Measurements from ENCODE around the gene DCPS.
"Not testable (repeated sequence)": the region's sequence is repeated elsewhere in the genome, so short reads cannot be mapped to it uniquely, and the experiment has no call there.

Gene DCPS

DNA sequence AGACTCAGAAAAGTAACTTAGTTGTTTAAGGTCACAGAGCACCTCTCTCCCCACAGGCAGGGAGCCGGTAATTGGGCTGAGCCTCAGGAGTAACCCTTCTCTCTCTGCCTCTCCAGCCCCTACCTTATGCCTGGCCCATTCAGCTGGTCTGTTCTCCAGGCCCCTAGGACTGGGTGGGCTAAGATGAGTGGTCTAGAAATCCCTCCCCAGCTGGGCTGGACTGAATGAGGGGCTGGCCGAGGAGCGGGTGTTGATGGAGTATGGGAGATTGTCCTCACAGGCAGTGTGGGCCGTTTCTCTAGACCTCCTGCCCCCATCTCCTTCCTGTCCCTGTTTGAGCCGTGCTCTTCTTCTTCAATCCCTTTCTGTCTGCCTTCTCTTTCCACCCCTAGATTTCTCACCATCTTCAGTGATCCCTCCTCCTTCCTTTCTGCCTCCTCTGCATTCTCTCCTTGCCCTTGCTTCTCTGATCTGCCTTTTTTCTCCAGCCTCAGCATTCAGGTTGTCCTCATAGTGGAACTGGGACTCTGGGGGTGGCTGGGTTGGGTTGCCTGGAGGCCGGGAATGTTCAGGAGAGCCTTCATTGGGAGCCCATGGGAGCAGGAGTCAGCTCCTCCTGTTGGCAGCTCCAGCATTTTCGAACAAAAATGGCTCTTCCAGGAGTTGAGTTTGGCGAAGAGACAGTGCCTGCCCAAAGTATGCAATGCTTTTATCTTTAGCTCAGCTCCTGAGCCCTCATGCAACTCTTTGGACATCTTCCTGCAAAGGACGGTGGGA lies 59.2 kb downstream of the DCPS start:
- DNase-seq, result no peak

DNA sequence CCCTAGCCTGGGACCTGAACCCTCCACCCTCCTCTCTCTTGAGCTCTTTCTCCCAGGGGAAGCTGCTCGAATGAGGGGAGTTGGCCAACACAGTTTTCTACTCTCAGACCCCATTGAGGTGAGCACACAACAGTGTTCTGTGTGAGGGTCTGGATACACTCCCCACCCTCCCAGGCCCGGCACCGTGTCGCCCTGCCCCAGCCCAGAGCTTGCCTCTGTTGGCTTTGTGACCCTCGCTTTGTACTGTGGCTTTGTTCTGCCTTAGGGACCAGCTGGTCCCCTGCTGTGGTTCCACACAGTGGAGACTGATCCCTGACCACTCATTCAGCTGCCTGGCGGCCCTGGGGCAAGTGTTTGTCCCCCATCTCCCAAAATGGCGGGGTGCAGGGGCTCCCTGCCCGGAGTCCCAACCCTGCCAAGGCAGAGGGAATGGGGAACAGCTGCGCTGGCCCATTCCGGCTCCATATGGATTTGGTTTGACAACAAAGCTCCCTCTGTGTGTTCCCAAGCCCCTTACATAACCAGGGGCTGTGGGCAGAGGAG lies 59.9 kb downstream of the DCPS start:
- no peak for DNase-seq

DNA sequence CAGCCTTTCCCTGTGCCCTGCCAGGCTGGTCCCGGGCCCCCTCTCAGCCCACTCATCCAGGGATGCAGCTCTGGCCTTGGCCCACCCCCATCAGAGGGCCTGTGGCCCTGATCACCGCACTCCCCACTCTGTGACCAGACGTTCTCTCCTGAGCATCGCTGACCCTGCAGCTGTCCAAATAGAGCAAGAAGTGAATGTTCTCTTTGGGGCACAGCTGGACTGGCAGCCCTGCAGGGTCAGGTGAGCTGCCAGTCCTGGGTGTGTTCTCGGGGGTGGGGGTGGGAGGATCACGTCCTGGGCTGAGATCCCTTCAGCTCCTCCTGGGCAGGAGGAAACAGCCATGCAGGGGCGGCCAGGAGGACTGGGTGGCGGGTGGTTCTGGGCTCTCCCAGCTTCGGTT lies 60.9 kb downstream of the DCPS start:
- DNase-seq, result not testable (repeated sequence)

DNA sequence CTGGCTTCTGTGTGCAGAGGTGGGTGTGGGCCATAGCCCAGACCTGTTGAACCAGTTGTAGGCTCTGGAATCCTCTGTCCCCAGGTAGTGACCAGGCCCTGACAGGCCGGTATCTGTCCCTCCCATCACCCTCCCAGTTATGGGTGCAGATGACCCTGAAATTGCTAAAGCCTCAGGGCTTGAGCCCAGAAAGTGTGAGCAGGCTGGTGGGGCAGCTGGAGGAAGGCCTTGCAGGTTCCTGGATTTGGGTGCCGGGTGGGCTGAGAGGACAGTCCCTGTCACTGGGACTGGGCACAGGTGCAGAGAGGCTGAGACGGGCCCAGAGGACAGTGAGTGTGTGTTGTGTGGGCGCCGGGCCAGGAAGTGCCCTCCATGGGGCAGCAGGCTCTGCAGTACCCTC lies 61.6 kb downstream of the DCPS start:
- DNase-seq, result not testable (repeated sequence)

DNA sequence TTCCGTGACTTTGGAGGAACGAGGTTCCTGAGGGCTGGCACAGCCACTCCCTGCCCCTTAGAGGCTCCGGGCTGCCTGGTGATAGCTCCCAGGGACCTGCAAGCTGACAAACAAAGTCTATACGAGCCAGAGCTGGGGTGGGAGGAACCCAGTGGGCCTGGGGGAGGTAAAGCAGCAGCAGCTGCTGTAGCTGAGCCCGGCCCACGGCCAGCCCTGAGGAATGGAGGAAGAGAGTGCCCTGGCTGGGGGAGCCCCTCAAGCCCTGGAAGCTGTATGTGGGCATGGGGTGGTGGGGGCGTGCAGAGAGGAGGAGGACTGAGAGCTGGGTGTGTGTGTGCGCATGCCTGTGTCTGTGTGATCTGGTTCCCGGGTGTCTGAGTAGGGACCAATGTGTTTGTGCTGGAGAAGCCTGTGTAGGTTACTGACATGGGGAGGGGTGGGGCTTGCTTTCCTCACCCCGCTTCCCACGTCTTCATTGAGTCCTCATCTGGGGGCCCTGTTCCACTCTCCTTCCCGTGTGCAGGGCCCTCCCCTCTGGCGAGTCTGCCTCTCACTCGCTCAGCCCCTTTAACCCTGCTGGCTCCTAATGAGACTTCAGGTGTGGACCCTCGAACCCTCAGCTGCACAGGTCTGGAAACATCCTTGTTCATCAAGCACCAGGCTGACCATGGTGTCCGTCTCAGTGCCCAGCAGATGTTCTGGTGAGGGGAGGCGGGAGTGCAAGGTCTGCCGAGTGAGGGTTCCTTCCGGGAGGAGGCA lies 62.4 kb downstream of the DCPS start:
- no peak for DNase-seq

DNA sequence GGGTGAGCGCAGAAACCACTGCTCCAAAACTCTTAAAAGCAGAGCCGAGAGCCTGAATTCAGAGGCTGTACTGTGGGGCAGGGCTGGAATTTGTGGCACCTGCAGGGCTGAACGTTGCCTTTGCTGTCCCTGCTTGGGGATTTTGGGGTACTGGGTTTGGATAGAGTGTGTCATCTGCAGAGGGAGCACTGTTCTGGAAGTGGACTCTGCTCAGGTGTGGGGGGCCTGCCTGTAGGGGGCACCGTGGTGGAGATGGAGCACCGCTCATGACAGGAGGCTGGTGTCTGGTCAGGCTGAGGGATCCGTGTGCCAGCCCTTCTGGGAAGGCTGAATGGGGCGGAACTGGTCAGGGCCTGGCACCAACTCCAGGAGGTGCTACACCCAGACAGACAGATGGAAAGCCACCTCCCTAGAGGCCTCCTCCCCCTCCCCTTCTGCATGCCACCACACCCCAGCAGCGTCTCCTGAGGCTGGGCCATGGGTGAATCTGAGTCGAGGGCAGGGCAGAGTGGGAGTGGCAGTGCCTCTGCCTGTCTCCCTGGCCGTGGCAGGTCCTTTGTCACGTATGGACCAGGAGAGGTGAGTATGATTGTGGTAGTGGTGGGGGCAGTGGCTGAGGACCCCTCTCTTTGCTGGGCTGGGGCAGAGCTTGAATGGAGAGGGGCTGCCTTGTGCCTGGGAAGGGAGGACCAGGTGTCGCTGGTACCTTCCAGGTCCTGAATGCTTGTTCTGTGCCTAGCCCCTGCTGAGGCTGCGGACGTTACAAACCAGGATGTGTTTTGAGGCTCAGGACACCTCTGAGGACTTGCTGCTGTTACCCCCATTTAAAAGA lies 63.2 kb downstream of the DCPS start:
- DNase-seq, result not testable (repeated sequence)

DNA sequence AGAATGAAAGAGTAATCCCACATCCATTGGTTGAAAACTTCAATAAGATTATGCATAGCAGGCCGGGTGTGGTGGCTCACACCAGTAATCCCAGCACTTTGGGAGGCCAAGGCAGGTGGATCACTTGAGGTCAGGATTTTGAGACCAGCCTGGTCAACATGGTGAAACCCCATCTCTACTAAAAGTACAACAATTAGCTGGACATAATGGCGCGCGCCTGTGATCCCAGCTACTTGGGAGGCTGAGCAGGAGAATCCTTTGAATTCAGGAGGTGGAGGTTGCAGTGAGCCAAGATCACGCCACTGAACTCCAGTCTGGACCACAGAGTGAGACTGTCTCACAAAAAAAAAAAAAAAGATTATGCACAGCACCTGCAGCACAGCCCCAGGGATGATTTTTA lies 63.9 kb downstream of the DCPS start:
- DNase-seq, result not testable (repeated sequence)

DNA sequence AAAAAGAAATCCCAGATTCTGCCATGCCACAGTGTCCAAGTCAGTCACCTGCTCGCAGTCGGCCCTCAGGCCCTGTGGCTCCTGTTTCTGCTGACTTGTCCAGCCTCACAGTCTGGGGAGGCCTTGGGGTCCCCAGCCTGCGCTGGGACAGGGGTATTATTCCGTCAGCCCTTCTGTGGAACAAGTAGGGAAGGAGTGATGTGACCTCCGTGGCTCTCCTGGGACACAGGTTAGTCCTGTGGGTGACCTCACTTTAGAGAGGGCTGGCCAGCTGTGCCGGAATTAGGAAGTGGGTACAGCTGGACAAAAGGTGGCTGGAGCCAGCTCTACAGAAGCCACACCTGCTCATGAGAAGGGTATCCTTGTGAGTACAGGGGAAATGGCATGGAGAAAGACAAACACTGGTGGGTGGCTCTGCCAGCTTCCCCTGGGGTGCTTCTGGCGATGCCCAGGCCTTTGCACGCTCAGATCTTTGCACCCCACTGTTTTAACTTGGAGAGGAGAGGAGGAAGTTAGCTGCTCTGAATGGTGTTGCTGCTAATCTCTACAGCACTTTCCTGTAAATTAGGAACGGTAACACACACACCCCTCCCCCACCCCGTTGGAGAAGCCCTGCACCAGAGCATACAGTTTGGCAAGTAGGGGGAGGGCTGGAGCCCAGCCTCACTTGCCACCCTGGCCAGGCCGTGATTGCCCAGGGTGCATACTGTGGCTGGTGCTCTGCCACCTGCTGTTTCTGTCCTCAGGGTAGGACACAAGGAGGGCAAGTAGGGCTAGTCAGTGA lies 64.7 kb downstream of the DCPS start:
- DNase-seq, result peak; percentile 41

DNA sequence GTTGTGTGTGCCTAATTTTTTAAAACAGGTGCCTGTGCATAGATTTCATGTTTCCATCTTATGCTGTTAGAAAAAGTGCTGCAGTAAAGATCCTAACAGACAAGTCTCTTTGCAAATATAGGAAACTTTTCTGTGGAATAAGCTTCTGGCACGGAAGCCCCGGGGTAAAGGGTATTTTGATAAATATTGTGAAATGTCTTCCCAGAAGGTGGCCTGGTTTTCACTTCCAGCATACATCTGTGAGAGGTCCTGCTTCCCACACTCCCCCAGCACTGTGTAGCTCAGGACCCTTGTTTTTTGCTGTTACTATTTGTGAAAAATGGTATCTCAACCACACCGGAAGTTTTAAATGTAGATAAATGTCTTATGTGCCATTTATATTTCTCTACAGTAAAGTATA lies 66.2 kb downstream of the DCPS start:
- no peak for DNase-seq

DNA sequence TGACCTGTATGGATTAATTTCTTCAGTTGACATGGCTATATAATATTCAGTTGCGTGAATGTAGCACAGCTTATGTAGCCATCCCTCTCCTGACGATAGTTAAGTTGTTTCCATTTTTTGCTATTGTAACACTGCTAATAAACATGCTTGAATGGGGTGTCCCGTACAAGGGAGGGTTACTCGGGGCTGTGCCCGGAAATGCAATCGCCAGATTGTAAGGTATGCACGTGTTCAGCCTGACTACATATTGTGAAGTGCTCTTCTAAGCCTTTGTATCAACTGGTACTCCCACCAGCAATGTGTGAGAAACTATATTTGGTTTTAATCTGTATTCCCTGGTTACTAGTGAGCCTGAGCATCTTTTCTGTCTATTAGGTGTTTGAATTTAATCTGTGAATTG lies 67.7 kb downstream of the DCPS start:
- no peak for DNase-seq

DNA sequence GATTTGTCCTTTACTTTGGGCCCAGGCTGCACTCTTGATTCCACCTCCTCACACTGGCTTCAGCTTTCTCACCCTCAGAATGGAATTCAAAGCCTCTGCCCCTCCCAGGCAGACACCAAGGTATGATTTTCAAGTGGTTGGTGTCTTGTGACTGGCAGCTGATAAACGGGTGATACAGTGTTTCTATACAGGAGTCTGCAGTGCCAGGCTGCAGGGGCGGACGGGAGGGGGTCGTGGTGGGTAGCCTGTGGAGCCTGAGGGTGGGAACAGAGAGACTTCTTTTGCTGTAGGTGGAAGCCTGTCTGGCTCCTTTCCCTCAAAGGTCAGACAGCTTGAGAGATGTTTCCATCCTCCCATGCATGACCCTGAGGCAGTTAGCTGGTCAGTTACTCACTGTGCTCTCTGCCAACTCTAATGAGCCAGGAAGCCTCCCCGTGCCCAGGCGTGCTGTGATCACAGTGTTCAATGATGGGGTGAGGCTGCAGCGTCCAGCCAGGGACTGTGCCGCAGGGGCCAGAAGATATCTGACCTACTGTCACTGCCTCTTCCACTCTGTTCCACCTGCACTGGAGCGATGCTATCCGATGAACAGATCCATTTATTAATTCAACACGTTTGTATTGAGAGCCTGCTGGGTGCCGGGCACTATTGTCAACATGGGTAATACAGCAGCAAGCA lies 69.7 kb downstream of the DCPS start:
- not testable (repeated sequence) for DNase-seq

DNA sequence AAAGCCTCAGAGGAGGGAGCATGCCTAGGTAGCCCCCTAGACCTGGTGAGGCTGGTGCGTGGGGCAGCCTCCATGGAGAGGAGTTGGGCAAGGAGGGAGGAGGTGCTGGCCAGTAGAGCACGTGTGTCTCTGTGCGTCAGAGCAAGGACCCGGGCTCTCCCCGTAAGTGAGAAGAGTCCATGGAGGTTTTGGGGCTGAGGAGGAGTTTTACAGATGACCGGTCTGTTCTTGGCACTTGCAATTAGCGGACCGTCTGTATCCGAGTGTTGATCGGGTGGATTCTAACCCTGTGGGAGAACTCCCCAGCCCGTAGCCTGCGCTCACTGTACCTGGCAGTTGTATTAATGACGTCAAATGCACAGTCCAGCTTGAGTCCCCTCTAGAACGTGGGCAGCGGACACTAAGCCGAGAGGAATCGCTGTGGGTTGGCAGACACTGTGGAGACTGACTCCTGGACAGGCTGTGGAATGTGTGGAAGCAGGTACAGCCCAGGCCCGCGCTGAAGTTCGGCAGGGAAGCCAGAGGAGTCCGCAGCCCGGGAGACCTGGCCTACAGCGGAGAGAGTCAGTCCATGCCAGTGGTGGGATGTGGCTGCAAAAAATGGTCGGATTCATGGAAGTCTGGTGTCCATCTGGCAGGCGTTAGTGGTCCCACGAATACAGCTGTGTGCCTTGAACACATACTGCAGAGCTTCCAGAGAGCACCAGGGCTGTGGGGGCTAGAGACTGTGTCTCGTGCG lies 70.9 kb downstream of the DCPS start:
- DNase-seq, result not testable (repeated sequence)

DNA sequence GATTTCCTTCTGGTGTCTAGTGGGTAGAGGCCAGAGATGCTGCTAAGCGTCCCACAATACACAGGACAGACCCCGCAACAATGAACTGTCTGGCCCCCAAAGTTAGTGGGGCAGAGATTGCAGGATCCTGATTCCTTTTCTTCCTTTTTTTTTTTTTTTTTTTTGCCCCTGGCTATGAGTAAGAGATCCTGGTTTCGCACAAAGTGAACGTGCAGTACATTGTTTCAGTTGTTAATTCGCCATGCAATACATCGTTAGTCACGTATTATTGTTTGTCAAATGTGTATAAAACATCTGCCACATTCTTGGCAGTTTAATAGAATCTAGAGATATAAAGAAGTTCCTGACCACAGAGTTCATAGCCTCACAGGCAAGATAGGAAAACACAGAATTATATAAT lies 71.9 kb downstream of the DCPS start:
- no peak for DNase-seq

DNA sequence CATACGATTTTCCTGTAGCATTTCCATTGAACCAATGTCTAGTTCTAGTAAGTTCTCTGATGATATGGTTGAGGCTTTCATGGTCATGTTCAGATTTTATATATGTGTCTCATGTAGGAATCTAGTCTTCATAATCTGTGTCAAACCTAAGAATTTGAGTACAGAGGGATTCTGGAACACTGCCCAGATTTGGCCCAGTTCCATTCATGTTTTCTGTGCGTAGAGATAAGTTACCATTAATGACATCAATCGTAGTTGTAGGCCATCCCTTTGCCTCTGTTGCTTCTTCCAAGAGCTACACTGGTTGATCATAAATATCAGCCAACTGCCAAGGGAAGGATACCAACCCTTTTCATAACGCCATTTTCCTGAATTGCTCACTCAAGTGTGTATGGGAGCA lies 74.9 kb downstream of the DCPS start:
- DNase-seq, result no peak

DNA sequence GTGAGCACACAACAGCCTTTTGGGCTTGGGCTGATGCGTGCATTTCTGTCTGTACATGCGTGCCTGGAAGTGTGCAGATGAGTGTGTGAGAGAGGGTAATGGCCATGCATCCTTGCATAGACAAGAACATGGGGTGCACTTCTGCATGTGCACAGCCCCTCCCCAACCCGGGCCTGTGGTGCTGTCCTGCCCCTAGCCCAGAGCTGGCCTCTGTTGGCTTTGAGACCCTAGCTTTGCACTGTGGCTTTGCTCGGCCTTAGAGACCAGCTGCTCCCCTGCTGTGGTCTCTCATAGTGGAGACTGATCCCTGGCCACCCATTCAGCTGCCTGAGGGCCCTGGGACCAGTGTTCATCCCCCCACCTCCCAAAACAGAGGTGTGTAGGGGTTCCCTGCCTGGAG lies 77.0 kb downstream of the DCPS start:
- DNase-seq, result no peak

DNA sequence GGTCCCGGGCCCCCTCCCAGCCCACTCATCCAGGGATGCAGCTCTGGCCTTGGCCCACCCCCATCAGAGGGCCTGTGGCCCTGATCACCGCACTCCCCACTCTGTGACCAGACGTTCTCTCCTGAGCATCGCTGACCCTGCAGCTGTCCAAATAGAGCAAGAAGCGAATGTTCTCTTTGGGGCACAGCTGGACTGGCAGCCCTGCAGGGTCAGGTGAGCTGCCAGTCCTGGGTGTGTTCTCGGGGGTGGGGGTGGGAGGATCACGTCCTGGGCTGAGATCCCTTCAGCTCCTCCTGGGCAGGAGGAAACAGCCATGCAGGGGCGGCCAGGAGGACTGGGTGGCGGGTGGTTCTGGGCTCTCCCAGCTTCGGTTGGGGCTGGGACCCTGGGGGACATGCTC lies 78.1 kb downstream of the DCPS start:
- DNase-seq, result not testable (repeated sequence)

DNA sequence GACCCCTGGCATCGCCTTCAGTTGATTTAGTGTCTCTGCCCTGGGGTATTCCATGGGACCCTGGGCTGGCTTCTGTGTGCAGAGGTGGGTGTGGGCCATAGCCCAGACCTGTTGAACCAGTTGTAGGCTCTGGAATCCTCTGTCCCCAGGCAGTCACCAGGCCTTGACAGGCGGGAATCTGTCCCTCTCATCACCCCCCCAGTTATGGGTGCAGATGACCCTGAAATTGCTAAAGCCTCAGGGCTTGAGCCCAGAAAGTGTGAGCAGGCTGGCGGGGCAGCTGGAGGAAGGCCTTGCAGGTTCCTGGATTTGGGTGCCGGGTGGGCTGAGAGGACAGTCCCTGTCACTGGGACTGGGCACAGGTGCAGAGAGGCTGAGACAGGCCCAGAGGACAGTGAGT lies 78.8 kb downstream of the DCPS start:
- not testable (repeated sequence) for DNase-seq

DNA sequence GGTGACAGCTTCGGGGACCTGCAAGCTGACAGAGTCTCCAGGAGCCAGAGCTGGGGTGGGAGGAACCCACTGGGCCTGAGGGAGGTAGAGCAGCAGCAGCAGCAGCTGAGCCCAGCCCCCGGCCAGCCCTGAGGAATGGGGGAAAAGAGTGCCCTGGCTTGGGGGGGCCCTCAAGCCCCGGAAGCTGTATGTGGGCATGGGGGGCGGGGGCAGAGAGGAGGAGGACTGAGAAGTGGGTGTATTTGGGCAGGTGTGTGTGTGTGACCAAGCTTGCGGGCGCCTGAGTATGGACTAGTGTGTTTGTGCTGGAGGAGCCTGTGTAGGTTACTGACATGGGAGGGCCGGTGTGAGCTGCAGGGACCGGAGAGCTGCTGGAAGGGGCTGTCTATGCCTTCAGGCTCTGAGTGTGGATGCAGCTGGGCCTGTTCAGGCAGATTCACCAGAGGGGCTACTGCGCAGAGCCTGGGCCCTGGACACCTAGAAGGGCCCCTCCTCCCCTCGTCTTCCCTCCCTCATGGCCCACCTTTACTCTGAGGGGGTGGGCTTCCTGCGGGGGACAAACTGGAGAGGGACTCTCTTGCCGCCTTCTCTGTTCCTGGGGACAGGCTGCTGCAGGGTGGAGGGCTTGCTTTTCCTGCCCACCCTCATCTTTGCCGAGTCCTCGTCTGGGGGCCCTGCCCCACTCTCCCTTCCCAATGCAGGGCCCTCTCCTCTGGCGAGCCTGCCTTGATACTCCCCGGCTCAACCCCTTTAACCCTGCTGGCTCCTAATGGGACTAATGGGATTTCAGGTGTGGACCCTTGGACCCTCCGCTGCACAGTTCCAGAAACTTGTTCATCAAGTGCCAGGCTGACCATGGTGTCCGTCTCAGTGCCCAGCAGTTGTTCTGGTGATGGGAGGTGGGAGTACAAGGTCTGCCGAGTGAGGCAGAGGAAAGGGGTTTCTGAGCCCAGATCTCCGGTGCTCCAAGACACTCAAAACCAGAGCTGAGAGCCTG lies 79.8 kb downstream of the DCPS start:
- no peak for DNase-seq

DNA sequence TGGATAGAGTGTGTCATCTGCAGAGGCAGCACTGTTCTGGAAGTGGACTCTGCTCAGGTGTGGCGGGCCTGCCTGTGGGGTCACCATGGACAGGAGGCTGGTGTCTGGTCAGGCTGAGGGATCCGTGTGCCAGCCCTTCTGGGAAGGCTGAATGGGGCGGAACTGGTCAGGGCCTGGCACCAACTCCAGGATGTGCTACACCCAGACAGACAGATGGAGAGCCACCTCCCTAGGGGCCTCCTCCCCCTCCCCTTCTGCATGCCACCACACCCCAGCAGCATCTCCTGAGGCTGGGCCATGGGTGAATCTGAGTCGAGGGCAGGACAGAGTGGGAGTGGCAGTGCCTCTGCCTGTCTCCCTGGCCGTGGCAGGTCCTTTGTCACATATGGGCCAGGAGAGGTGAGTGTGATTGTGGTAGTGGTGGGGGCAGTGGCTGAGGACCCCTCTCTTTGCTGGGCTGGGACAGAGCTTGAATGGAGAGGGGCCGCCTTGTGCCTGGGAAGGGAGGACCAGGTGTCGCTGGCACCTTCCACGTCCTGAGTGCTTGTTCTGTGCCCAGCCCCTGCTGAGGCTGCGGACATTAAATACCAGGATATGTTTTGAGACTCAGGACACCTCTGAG lies 80.7 kb downstream of the DCPS start:
- DNase-seq, result no peak
